Osteoblast (primary cell): ENCODE data around the gene SORCS2. TPM values are rescaled to one million over a fixed set of nuclear protein-coding genes. Genes with fewer than 3 reads are reported as not detected.

Source experiments
- DNase-seq: peaks from one replicate; pipeline ENCODE4 v3.0.0; 2011; ENCODE audit warnings: low spot score, mixed read lengths; ENCODE audit not compliant: insufficient read length; ENCODE audit errors: missing footprints
- H2AFZ ChIP-seq: 2 replicates; pipeline ENCODE4 v1.6.0; 2011; ENCODE audit warnings: mild to moderate bottlenecking, low read length
- H3K27ac ChIP-seq: 2 replicates; pipeline ENCODE4 v1.5.1; 2011; ENCODE audit warnings: mild to moderate bottlenecking, low read depth, low read length, moderate library complexity
- H3K27me3 ChIP-seq: 2 replicates; pipeline ENCODE4 v1.6.0; 2012; ENCODE audit warnings: mild to moderate bottlenecking, control low read depth, inconsistent platforms, low read length, moderate library complexity; ENCODE audit not compliant: insufficient read depth
- H3K36me3 ChIP-seq: 2 replicates; pipeline ENCODE4 v1.5.1; 2011; ENCODE audit warnings: mild to moderate bottlenecking, low read length, control low read depth, moderate library complexity; ENCODE audit not compliant: insufficient read depth
- H3K4me1 ChIP-seq: 2 replicates; pipeline ENCODE4 v1.5.1; 2011; ENCODE audit warnings: mild to moderate bottlenecking, low read length, control low read depth, moderate library complexity; ENCODE audit not compliant: insufficient read depth
- H3K4me2 ChIP-seq: 2 replicates; pipeline ENCODE4 v1.6.0; 2011; ENCODE audit warnings: mild to moderate bottlenecking, low read length; ENCODE audit not compliant: insufficient read depth
- H3K4me3 ChIP-seq: fragments of 200-600 bp; sonication (generic); 3 replicates; pipeline ENCODE4 v1.5.1; 2012; ENCODE audit warnings: mild to moderate bottlenecking, low read length, inconsistent platforms; ENCODE audit not compliant: insufficient read depth
- H3K79me2 ChIP-seq: 2 replicates; pipeline ENCODE4 v1.6.0; 2012; ENCODE audit warnings: mild to moderate bottlenecking, low read length, control low read depth, inconsistent platforms; ENCODE audit not compliant: insufficient read depth
- H3K9me3 ChIP-seq: 2 replicates; pipeline ENCODE4 v1.5.1; 2011; ENCODE audit warnings: low read depth, low read length, control low read depth
- H4K20me1 ChIP-seq: 2 replicates; pipeline ENCODE4 v1.6.0; 2012; ENCODE audit warnings: mild to moderate bottlenecking, low read length, control low read depth; ENCODE audit not compliant: insufficient read depth
- CTCF ChIP-seq: IDR thresholded peaks from 2 replicates; pipeline ENCODE4 v1.5.1; 2011; ENCODE audit warnings: mild to moderate bottlenecking, low read depth, low read length, moderate library complexity; ENCODE audit errors: extremely low read depth
- total RNA-seq: library from RNA; depleted of rRNA; stranded (reverse); fragments of >200 nt; gene quantifications from 2 replicates; pipeline ENCODE4 v1.2.3, GENCODE V29; 2012

Gene SORCS2
- total RNA-seq, 1 donor, result 9.0 TPM

GRCh38 chr4:7261087-7261486 lies 68.7 kb downstream of the SORCS2 start:
- no peak overlapping the region for H2AFZ ChIP-seq
- no peak for DNase-seq
- TF ChIP-seq CTCF, result no peak
- no peaks in the 10 kb centered on the region for H3K79me2 ChIP-seq
- H3K9me3 ChIP-seq, result no peaks in the 10 kb centered on the region
- H3K4me3 ChIP-seq, result no peak overlapping the region
- H3K27ac ChIP-seq, result no peak overlapping the region
- H4K20me1 ChIP-seq, result no peaks in the 10 kb centered on the region
- no peak overlapping the region for H3K4me2 ChIP-seq
- no peaks in the 10 kb centered on the region for H3K36me3 ChIP-seq
- H3K27me3 ChIP-seq, result peaks cover 34% of the 10 kb centered on the region
- H3K4me1 ChIP-seq, result no peaks in the 10 kb centered on the region

DNA sequence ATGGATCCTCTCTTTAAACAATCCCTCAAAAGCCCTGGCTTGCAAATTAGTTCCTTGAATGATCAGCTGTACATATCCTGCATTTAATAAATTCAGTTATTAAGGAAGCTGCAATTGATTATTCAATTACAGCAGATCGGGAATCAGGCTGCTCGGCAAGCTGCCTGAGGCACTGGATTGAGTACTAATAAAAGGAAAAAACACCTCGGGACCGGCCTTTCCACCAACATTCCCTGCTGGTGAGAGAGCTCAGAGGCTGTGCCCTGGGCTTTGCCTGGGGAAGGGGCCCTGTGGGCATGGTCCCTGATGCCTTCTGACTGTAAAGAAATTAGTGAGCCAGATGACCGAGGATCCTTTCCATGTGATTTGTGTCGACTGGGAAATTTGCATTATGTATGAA lies 69.2 kb downstream of the SORCS2 start:
- H3K4me2 ChIP-seq, result no peak overlapping the region
- H2AFZ ChIP-seq, result no peak overlapping the region
- no peaks in the 10 kb centered on the region for H3K36me3 ChIP-seq
- H3K27ac ChIP-seq, result no peak overlapping the region
- no peak overlapping the region for H3K4me3 ChIP-seq
- no peaks in the 10 kb centered on the region for H3K79me2 ChIP-seq
- no peaks in the 10 kb centered on the region for H3K9me3 ChIP-seq
- no peak for DNase-seq
- peaks cover 31% of the 10 kb centered on the region for H3K27me3 ChIP-seq
- H3K4me1 ChIP-seq, result peaks cover under 1% of the 10 kb centered on the region
- no peaks in the 10 kb centered on the region for H4K20me1 ChIP-seq
- TF ChIP-seq CTCF, result no peak

DNA sequence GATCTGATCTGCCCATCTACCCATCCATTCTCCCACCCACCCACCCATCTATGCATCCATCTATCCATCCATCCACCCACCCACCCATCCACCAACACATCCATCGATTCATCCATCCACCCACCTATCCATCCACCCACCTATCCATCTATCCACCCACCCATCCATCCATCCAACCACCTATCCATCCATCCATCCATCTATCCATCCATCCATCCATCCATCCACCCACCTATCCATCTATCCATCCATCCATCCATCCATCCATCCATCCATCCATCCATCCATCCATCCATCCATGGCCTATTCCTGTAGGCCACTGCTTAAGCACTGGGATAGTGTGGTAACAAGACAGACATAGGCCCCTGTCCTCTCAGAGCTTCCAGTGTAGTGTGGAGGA lies 69.8 kb downstream of the SORCS2 start:
- no peak overlapping the region for H3K4me3 ChIP-seq
- no peaks in the 10 kb centered on the region for H3K79me2 ChIP-seq
- no peaks in the 10 kb centered on the region for H3K36me3 ChIP-seq
- H3K4me1 ChIP-seq, result peaks cover 6% of the 10 kb centered on the region
- H2AFZ ChIP-seq, result no peak overlapping the region
- peaks cover 26% of the 10 kb centered on the region for H3K27me3 ChIP-seq
- no peak for DNase-seq
- TF ChIP-seq CTCF, result no peak
- H3K4me2 ChIP-seq, result no peak overlapping the region
- H3K9me3 ChIP-seq, result no peaks in the 10 kb centered on the region
- no peaks in the 10 kb centered on the region for H4K20me1 ChIP-seq
- H3K27ac ChIP-seq, result no peak overlapping the region

DNA sequence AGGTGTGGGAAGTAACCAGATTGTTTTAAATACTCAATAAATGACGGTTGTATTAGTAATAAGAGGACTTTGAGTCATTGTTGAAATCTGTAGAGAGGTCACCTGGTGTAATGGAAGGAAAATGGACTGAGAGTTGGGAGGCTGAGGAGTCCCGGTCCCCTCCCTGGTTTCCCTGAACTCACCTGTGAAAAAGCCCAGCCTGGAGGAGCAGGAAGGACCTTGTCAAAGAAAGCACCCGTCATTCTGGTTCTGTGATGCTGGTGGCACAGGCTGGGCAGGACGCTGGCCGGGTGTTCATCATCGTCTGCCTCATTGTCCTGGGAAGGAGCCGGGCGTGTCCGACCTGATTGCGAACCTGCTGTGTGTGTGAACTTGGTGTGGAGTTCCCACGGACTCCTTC lies 70.8 kb downstream of the SORCS2 start:
- no peak for DNase-seq
- Histone ChIP-seq H3K4me1 (peaks cover 7% of the 10 kb centered on the region), H4K20me1 (no peaks in the 10 kb centered on the region), H3K27ac (no peak overlapping the region), H3K79me2 (no peaks in the 10 kb centered on the region), H3K4me3 (no peak overlapping the region), H3K36me3 (no peaks in the 10 kb centered on the region), H3K9me3 (no peaks in the 10 kb centered on the region), H3K4me2 (no peak overlapping the region), H2AFZ (no peak overlapping the region), H3K27me3 (peaks cover 24% of the 10 kb centered on the region)
- TF ChIP-seq CTCF, result no peak
